ENCODE data around the gene IL10RA.

GRCh38 chr11:118009864-118010737 is 23.9 kb downstream of the IL10RA start:
- TF ChIP-seq, protein P1, sequence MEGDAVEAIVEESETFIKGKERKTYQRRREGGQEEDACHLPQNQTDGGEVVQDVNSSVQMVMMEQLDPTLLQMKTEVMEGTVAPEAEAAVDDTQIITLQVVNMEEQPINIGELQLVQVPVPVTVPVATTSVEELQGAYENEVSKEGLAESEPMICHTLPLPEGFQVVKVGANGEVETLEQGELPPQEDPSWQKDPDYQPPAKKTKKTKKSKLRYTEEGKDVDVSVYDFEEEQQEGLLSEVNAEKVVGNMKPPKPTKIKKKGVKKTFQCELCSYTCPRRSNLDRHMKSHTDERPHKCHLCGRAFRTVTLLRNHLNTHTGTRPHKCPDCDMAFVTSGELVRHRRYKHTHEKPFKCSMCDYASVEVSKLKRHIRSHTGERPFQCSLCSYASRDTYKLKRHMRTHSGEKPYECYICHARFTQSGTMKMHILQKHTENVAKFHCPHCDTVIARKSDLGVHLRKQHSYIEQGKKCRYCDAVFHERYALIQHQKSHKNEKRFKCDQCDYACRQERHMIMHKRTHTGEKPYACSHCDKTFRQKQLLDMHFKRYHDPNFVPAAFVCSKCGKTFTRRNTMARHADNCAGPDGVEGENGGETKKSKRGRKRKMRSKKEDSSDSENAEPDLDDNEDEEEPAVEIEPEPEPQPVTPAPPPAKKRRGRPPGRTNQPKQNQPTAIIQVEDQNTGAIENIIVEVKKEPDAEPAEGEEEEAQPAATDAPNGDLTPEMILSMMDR (IDR thresholded peaks at IDR 0.05), result no peak
- TF ChIP-seq POLR2A (IDR thresholded peaks at IDR 0.05), result no peak

All from adrenal gland (tissue), 5 donors.